SH-SY5Y (cell line): ENCODE measurements around the gene RYR3.

ENCODE experiments used
- GATA2 ChIP-seq: IDR thresholded peaks from 2 replicates; pipeline ENCODE4 v1.6.1; 2011; ENCODE audit warnings: mild to moderate bottlenecking, low read depth, low read length
- GATA3 ChIP-seq: IDR thresholded peaks from 2 replicates; pipeline ENCODE4 v1.6.1; 2011; ENCODE audit warnings: low read depth, mild to moderate bottlenecking, low read length, moderate library complexity

Gene RYR3

DNA sequence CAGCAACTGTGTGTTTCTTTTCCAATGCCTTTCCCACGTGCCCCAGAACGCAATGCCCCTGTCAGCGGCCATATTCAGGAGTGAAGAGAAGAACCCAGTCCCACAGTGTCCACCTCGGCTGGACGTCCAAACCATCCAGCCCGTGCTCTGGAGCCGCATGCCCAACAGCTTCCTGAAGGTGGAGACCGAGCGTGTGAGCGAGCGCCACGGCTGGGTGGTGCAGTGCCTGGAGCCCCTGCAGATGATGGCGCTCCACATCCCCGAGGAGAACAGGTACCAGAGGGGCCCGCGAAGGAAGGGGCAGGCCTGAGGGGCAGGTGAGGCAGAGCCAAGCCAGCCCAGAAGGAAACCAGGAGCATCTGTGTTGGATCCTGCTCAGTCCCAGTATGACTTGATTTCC is 349.4 kb downstream of the RYR3 start:
- TF ChIP-seq GATA2, result no peak
- TF ChIP-seq GATA3, result no peak

DNA sequence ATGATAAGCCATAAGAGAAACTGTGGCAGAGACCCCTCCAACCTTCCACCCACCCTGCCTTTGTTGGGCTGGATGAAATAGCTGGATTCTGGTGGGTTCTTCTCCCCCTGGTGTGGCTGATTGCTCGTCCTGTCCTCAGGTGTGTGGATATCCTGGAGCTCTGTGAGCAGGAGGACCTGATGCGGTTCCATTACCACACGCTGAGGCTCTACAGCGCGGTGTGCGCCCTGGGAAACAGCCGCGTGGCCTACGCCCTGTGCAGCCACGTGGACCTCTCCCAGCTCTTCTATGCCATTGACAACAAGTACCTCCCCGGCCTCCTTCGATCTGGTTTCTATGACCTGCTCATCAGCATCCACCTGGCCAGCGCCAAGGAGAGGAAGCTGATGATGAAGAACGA is 351.2 kb downstream of the RYR3 start:
- TF ChIP-seq GATA2, result no peak
- TF ChIP-seq GATA3, result no peak

DNA sequence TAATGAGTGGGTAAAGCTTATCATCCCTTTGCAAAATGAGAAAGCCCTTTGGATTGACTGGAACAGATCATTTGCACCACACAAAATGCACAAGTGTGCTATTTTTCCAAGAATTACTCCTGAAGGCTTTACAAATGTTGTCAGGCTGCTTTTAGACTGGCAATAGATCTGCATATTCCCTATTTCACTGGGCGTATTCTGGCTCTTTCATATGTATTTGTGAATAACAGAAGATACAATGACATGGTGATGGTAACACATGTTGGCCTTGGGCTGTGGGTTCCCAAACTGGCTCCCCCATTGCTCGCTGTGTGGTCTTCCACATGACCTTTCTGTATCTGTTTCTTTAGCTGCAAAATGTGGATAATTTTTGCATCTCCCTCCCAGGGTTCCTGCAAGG is 354.2 kb downstream of the RYR3 start:
- TF ChIP-seq GATA2 (no peak), GATA3 (no peak)

DNA sequence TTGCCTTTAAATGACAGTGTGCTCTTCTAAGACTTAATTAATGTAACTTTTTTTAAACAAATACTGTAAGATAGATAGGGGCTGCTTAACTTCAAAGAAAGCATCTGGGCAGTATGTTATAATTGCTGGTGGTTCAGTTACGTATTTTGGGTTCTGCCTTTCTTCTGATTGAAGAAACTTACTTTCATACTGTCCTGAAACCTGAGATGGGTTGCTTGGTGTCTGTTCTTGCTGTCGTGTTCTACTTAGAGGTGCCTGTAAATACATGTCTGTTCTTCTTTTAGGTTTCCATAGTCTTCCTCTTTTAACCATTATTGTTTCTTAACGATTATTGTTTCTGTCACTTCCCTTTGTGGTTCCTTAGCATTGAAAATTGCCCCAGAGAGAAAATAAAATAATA is 359.8 kb downstream of the RYR3 start:
- TF ChIP-seq GATA3 (no peak), GATA2 (no peak)

DNA sequence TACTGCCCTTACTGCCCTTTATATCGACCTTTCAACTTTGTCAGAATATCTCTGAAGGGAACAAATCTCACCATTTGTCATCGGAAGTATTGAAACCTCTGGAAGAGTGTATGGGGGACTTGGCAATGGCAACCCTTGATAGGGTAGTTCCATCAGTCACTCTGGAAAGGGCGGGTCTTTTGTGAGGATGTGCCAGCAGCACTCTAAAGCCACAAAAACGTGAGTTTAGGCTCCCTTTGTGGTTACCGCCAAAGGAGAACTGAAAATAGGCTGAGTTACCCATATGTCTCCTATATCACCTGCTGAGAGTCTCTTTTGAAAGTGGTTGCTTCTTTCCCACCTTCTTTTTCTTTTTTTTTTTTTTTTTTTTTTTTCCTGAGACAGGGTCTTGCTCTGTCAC is 360.7 kb downstream of the RYR3 start:
- TF ChIP-seq GATA2, result no peak
- TF ChIP-seq GATA3, result no peak

DNA sequence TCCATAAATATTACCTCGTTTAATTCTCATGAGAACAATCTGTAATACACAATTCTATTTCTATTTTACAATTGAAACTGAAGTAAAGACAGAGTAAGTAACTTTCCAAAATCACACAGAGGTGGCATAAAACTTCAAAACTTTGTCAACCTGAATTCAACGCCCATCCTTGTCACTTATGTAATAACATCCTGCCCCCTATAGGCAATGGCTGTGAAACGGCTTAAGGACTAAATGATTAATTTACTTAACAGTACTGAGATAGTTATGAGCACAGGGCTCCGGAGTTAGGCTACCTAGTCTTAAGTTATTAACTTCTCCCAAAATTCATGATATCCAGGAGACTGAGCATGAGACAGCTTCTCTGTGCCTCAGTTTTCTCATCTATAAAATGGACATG is 364.5 kb downstream of the RYR3 start:
- TF ChIP-seq GATA3, result no peak
- no peak for TF ChIP-seq GATA2

DNA sequence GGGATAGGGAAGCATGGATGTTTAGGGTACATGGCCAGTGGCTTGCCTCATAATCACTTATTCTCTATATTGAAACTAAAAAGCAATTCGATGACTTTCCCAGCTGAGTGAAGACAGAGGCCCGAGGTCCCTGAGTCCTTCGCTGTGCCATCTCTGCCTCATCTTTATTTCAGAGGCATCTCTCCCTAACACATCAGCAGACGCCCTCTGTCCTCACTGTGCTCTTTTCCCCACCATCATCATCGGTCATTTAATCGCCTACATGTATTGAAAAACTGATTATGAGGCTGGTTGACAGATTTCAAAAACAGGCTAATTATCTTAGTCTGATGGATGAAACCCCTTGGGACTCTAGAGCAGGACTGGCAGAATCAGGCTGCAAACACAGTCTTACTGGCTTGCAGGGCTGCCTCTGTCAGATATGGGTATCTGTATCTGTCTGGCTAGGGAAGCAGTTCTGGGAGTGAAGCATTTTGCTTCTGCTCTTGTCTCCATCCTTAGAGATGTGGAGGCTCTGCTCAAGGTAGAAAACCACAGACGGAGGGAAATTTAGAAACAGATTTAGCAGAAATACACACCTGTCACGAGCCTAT is 366.6 kb downstream of the RYR3 start:
- TF ChIP-seq GATA2, result no peak
- no peak for TF ChIP-seq GATA3

DNA sequence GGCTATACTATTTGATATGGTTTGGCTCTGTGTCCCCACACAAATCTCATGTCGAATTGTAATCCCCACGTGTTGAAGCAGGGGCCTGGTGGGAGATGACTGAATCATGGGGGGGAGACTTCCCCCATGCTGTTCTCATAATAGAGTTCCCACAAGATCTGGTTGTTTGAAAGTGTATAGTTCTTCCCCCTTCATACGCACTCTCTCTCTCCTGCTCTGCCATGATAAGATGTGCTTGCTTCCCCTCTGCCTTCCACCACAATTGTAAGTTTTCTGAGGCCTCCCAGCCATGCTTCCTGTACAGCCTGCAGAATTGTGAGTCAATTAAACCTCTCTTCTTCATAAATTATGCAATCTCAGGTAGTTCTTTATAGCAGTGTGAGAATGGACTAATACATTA is 367.4 kb downstream of the RYR3 start:
- TF ChIP-seq GATA2, result no peak
- no peak for TF ChIP-seq GATA3

DNA sequence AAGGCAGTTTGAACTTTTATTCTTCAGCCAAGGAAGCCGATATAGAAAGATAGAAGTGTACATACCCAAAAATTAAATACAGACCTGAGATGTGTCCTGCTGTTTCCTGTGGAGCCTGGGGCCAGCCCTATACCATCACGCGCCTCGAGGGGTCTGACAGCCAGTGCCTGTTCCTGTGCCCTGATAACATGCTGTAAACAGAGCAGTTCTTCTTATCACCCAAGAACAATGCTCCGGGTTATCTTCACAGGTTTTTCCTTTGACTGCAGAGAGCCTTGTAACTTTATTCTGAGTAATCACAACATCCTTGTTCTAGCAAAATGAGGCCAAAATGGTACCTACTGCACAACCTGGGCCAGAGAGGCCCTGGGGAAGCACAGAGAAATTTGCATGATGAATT is 367.8 kb downstream of the RYR3 start:
- no peak for TF ChIP-seq GATA3
- no peak for TF ChIP-seq GATA2

DNA sequence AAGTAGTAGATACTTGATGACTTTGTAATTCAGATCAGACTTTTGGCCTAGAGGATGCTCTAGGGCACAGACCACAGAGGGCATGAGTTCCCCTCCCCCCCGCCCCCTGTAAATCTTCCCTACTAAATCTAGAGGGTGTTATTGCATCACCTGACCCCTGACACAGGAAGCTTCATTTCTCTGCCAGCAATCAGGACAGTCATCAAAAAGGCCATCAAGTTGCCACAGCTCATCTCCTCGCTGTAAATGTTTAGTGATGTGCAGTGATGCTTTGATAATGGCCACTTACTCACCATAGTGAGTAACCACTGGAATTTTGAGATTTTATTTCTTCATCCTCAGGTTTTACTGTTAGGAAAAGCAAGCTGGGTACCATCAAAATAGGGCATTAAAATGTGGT is 368.3 kb downstream of the RYR3 start:
- TF ChIP-seq GATA3, result no peak
- no peak for TF ChIP-seq GATA2

DNA sequence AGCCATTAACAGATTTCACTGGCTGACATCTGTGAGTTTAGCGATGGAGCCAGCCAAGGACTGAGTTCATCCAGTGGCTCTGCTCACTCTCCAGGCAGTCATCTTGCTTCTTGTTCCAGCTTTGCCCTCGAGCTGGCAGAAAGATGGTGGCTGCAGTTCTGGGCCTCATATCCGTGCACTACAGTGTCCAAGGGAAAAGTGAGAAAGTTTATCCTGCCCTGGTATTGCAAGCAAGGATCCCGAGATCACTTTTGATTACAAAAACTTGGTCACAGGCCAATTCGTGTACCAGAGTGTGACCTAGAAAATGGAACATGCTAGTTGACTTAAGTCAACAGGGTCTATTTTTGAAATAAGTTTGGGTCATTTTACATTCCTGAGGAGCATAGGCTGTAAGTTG is 369.6 kb downstream of the RYR3 start:
- TF ChIP-seq GATA3 (no peak), GATA2 (no peak)

DNA sequence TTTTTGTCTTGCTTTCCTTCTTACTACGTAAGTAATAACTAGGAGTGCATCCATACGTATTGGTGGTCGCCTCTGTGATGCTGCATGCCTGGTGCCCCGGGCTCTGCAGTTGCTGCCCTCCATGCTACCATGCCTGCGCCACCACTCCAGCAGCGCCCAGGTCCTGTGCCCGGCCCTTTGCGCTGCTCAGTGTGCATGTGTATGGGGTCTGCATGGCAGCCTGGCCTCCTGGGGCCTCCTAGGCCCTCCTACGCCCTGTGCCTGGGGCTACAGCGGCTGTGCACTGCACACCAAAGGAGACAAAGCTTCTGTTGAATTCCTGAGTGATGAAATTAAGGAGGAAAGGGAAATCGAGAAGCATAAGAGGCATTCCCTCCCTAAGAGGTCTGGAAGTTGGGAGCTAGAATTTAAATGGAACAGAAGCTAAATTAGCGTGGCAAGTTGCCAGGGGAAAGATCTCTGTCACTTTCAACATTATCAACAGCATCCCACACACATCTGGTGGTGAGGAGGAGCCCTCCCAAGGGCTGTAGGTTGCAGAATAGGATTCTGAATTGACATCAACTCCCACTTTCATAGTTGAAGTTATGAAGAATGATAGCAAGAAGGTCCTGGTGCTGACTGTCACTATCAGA is 382.5 kb downstream of the RYR3 start:
- TF ChIP-seq GATA2 (no peak), GATA3 (no peak)

DNA sequence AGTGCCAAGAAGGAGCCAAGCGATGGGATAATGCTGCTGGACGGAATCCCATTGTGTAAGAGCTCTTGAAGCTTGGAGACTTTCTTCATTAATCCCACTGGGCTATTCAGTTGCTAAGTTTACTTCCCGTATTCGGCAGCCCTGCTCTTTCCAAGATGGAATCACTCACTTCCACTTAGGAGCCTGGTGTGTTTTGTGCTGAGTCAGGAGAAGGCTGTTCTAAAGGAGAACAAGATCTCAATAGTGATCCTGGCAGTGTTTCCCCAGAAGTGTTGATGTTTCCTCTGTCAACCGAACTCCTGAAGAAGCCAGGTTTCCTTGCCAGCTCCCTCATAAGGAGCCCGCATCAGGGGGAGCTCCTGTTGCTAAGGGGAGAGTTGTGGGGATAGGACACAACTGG is 387.4 kb downstream of the RYR3 start:
- no peak for TF ChIP-seq GATA2
- no peak for TF ChIP-seq GATA3

DNA sequence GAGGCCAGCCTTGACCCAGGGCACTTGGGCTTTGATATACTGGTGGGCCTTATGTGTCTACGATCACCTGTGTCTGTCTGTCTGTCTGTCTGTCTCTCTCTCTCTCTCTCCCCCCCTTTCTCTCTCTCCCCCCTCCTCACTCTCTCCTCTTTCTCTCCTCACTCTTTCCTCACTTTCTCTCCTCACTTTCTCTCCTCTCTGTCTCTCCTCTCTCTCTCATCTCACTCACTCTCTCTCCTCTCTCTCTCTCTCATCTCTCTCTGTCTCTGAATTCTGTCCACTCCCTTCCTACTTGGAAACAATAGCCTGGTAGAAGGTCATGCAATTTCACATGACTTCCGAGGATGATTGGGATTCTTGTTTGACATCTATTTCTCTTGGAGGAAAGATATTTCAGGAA is 388.4 kb downstream of the RYR3 start:
- TF ChIP-seq GATA3, result no peak
- no peak for TF ChIP-seq GATA2

DNA sequence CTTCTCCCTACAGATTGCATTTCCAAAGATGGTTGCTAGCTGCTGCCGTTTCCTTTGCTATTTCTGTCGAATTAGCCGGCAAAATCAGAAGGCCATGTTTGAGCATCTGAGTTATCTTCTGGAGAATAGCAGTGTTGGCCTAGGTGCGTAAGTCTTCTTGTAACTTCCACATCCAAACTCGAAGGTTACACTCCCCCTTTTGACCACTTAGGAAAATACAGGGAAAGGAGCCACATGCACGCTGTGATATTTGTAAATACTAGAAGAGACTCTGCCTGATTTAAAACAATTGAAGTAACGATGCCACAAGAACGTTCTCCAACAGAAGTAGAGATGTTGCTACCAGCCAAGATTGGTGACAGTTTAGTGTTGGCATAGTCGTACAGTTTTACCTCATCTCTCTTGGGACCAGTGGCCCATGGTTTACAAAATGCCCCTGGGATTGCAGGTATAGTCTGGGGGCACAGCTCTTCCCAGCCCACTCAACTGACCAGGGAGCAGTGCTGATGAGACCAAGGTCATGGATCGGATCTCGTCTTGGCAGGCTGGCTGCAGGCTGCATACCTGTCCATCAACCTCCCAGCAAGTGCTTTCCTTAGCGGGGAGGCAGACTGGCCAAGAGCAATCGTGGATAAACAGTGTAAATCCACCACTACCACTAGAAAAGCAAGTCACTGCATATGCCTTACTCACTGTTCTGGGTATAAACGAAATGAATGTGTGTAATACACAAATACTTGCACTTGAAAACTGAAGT is 389.1 kb downstream of the RYR3 start:
- TF ChIP-seq GATA3, result no peak
- no peak for TF ChIP-seq GATA2

DNA sequence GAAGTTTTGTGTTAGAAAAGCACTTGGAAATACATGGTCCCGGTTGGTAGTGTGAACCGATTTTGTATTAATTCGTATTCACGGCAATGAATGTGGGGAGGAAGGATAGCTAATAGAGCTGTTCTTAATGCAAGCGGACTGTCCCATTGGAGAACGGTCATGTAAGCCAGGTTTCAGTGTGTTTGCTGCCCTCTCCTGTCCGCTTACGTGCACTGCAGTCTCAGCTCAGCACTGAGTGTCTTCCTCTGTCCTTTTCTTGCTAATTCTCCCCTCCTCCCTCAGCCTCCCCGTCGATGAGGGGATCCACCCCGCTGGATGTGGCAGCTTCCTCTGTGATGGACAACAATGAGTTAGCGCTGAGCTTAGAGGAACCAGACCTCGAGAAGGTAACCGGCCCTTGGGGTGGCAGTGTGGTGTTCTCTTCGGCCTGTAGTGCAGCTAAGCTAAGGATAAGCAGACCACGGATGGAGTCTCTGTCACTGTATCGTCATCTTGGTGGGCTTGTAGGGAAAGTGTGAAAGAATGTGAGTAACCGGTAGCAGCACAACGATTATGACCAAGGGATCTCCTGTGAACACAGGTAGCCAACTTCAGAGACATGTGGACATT is 390.0 kb downstream of the RYR3 start:
- no peak for TF ChIP-seq GATA3
- no peak for TF ChIP-seq GATA2
